HUES6 (cell line): Measurements from ENCODE around the gene FCGBP.
"Not testable (repeated sequence)": the region's sequence is repeated elsewhere in the genome, so short reads cannot be mapped to it uniquely, and the experiment has no call there.

ENCODE experiments used
- H3K27ac ChIP-seq: 2 replicates; pipeline ENCODE4 v1.7.0; 2013; ENCODE audit warnings: low read depth, mild to moderate bottlenecking, low read length, inconsistent platforms
- H3K27me3 ChIP-seq: 2 replicates; pipeline ENCODE4 v1.6.1; 2013; ENCODE audit warnings: low read length; ENCODE audit not compliant: control insufficient read depth, insufficient read depth
- H3K36me3 ChIP-seq: 2 replicates; pipeline ENCODE4 v1.6.1; 2013; ENCODE audit warnings: low read length; ENCODE audit not compliant: control insufficient read depth, insufficient read depth
- H3K4me1 ChIP-seq: 2 replicates; pipeline ENCODE4 v1.6.1; 2013; ENCODE audit warnings: low read length; ENCODE audit not compliant: control insufficient read depth, insufficient read depth
- H3K4me3 ChIP-seq: 2 replicates; pipeline ENCODE4 v1.5.1; 2013; ENCODE audit warnings: low read depth, low read length
- H3K9ac ChIP-seq: one replicate; pipeline ENCODE4 v1.6.1; 2013; ENCODE audit warnings: mild to moderate bottlenecking, low read length
- H3K9me3 ChIP-seq: 2 replicates; pipeline ENCODE4 v1.6.1; 2013; ENCODE audit warnings: low read depth, low read length; ENCODE audit not compliant: control insufficient read depth, insufficient read depth

The FCGBP gene

GRCh38 chr19:39902326-39902725 is 32.1 kb downstream of the FCGBP start:
- H3K27me3 ChIP-seq, H3K4me1 ChIP-seq, H3K27ac ChIP-seq, H3K4me3 ChIP-seq, H3K9ac ChIP-seq, H3K9me3 ChIP-seq, H3K36me3 ChIP-seq: not testable (repeated sequence)

- not testable (repeated sequence) for H3K27me3 ChIP-seq, H3K4me1 ChIP-seq, H3K9ac ChIP-seq, H3K4me3 ChIP-seq, H3K27ac ChIP-seq, H3K9me3 ChIP-seq, H3K36me3 ChIP-seq
Measured at GRCh38 chr19:39901681-39902080, 32.8 kb downstream of the FCGBP start.

DNA sequence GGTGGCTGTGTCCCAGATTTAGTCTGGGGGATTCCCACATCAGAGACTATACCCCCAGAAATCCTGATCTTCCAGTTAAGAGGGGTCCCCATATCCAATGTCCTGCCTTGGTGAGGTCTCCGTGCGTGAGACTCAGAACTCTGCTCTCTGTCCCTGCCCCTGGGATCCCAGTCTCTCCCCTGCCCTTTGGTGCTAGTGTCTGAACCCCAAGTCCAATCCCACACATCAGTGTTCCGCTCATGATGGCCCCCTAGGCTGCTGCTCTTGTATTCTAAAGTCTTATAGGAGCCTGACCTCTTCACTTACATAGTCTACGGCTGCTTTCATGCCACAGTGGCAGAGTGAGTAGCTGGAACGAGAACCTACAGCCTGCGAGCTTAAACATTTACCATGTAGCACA is 35.6 kb downstream of the FCGBP start:
- not testable (repeated sequence) for H3K36me3 ChIP-seq, H3K9ac ChIP-seq, H3K9me3 ChIP-seq, H3K27me3 ChIP-seq, H3K27ac ChIP-seq, H3K4me3 ChIP-seq, H3K4me1 ChIP-seq

- H3K9me3 ChIP-seq, H3K4me3 ChIP-seq, H3K27ac ChIP-seq, H3K4me1 ChIP-seq, H3K9ac ChIP-seq, H3K27me3 ChIP-seq, H3K36me3 ChIP-seq: not testable (repeated sequence)
Measured at GRCh38 chr19:39897511-39898245, 36.8 kb downstream of the FCGBP start.

- H3K36me3 ChIP-seq, H3K27me3 ChIP-seq, H3K27ac ChIP-seq, H3K4me1 ChIP-seq, H3K9me3 ChIP-seq, H3K4me3 ChIP-seq, H3K9ac ChIP-seq: not testable (repeated sequence)
Measured at GRCh38 chr19:39895096-39895495, 39.3 kb downstream of the FCGBP start.

DNA sequence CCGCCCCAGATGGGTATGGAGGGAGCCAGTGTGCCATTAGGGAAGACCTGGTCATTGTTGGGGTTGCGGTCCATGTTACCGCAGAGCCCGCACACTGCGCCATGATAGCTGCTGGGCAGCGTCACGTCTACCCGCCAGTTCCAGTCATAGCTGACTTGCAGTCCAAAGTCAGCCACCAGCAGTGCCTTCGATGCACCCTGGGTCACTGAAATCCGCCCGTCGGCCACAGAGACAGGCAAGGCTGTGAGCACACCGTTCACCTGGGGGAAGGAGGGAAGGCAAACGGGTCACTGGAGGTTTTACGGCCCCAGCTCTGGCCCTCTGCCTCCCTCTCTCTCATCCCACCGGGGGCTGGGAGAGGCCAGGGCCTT is 40.2 kb downstream of the FCGBP start:
- H3K27ac ChIP-seq, H3K27me3 ChIP-seq, H3K9me3 ChIP-seq, H3K4me3 ChIP-seq, H3K36me3 ChIP-seq, H3K4me1 ChIP-seq, H3K9ac ChIP-seq: not testable (repeated sequence)

DNA sequence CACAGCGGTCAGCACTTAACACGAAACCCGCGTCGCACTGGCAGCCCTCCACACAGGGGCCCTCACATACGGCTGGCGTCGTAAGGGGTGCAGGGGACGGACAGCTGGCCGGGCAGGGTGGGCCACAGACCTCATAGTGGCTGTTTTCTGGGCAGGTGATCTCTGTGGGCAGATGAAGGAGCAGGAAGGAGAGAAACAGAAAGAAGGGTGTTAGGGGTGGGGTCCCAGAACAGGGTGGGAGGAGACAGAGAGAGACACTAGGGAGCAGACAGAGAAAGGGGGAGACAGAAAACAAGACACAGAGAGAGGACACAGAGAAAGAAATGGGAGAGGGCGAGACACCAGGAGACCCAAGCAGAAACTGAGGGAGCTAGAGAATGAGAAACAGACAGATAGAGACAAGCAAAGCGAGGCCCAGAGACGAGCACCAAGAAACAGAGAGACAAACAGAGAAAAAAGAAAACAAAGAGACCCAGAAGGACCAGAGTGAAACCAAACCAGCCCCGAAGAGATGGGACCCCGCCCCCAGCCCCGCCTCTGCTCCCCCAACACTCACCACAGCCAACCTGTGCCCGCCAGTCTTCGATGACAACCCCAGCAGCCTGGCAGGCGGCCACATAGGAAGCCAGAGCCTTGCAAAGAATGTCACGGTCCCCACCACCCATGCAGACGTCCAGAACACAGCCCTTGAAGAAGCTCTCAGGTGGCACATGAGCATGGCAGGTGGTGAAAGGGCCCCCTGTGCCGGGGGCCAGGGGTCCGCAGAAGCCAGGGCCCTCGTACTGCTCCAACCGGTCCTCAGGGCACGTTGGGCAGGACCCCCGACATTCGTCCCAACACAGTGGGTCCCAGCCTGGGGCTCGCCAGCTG is 40.8 kb downstream of the FCGBP start:
- H3K36me3 ChIP-seq, H3K9me3 ChIP-seq, H3K4me1 ChIP-seq, H3K27me3 ChIP-seq, H3K4me3 ChIP-seq, H3K9ac ChIP-seq, H3K27ac ChIP-seq: not testable (repeated sequence)

- H3K36me3 ChIP-seq, H3K9me3 ChIP-seq, H3K9ac ChIP-seq, H3K27me3 ChIP-seq, H3K27ac ChIP-seq, H3K4me1 ChIP-seq, H3K4me3 ChIP-seq: not testable (repeated sequence)
Measured at GRCh38 chr19:39892506-39892902, 41.9 kb downstream of the FCGBP start.

- H3K9ac ChIP-seq, H3K27me3 ChIP-seq, H3K36me3 ChIP-seq, H3K27ac ChIP-seq, H3K4me1 ChIP-seq, H3K9me3 ChIP-seq, H3K4me3 ChIP-seq: not testable (repeated sequence)
Measured at GRCh38 chr19:39891660-39892505, 42.6 kb downstream of the FCGBP start.

DNA sequence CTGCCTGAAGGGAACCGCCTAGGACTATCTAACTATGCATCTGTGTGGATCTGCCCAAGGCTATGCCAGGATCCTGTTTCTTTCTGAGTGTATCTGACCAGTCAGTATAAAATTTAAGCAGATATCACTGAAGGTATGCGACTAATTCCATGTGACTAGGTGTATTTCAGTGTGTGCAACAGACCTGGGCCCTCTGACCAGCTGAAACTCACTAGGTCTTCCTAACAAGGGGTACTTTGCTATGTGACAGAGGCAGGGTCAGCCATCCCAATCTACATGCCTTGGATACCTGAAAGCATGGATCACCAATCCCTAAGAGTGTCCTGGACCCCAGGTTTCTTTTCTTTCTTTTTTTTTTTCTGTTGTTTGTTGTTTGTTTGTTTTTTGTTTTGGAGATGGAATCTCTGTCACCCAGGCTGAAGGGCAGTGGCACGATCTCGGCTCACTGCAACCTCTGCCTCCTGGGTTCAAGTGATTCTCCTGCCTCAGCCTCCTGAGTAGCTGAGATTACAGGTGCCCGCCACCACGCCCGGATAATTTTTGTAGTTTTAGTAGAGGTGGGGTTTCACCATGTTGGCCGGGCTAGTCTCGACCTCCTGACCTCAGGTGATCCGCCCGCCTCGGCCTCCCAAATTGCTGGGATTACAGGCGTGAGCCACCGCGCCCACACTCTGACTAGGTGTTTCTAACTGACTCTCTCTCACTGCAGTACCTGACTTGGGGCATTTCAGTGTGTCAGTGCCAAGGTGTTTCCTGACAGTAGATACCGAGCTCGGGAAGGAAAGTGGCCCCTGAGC is 43.5 kb downstream of the FCGBP start:
- no peaks in the 10 kb centered on the region for H3K9me3 ChIP-seq
- H3K9ac ChIP-seq: no peak overlapping the region
- H3K27me3 ChIP-seq: no peaks in the 10 kb centered on the region
- no peaks in the 10 kb centered on the region for H3K36me3 ChIP-seq
- H3K27ac ChIP-seq: no peak overlapping the region
- no peaks in the 10 kb centered on the region for H3K4me1 ChIP-seq
- H3K4me3 ChIP-seq: no peak overlapping the region
